Left ventricle myocardium superior (tissue), 1 donor: ENCODE measurements around the gene CAMK2A. TPM values are rescaled to one million over a fixed set of nuclear protein-coding genes. Genes with fewer than 3 reads are reported as not detected.

Experiments used
- ATAC-seq: fragments of 200-7000 bp; cut with Tn5 transposase; one replicate; pipeline ENCODE4 v1.9.1; 2020; ENCODE audit warnings: mild to moderate bottlenecking, moderate library complexity
- DNase-seq: peaks from one replicate; pipeline ENCODE4 v3.0.0-alpha.2; 2020
- intact Hi-C: fragments of 100-400 bp; cut with micrococcal nuclease; formaldehyde crosslinking; loops from one replicate; pipeline ENCODE4 v1.11.0; 2022
- total RNA-seq: library from RNA; stranded (reverse); fragmentation: NEBNext Ultra II Directional; extraction: Animal tissue kit (Norgen Biotek cat#: 25700); gene quantifications from one replicate; pipeline ENCODE4 v1.2.1, GENCODE V29; 2021
- donor health status: DM: no; HTN: yes; CAD: no; lungs with severe emphysema.

Gene CAMK2A
- total RNA-seq, 1 donor from 2014 or later, result 16.6 TPM

DNA sequence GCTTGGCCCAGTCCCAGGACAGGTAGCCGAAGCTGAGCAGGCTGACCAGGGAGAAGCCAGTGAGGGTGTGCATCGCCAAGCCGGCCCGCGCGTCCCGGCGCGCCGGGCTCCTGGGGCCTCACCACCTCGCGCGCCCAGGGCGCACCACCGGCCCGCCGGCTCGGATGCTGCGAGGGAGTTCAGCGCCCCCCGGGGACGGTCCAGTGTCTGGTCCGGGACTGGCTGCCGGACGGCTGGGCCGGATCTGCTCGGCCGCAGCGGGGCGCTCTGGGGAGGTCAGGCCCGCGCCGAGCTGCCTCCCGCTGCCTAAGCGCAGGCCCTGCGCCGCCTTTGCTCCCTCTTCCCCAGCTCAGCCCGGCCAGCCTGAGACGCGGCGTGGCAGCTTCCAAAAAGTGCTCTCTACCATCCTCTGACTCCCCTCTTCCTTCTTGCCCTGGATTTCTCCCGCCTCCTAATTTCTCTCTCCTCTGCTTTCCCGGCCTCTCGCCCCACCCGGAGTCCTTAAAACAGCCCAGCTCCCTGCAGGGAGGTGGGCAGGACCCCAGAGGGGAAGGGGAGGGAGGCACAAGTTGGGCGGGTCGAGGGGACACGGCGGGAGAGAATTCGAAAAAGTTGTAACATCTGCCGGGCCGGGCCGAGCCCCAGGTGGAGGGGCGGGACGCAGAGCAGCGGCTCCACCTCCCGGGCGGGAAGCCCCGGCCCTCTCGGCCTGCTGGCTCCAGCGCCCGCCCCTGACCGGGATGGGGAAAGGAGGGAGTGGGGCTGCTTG lies 12.9 kb upstream of the CAMK2A start, which contains the start of gene ARSI:
TSS of gene ARSI (minus strand) at position 605 of the 769 bp plus-strand sequence. CDS start at position 73, 532 bp downstream.
- peak; percentile 82 for ATAC-seq
- intact Hi-C loops, result no loop called here
- DNase-seq, result peak; percentile 64

DNA sequence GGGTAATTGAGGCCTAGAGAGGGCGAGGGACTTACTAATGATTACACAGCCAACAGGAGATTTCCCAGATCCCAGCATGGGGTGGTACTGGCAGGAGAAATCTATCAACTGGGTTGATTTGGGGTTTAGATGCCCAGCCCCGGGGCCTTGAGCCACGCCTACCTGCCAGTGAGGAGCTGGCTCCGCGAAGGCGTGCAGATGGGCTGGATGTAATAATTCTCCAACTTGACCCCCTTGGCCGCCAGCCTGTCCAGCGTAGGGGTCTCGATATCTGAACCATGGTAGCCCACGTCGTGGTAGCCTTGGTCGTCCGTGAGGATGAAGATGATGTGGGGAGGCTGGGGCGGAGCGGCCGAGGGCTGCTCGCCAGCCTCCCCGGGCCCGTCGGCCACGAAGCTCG lies 12.3 kb upstream of the CAMK2A start:
- DNase-seq (no peak), ATAC-seq (no peak)
- intact Hi-C loops, result no loop called here

GRCh38 chr5:150301170-150301505 lies 11.6 kb upstream of the CAMK2A start:
- ATAC-seq (no peak), DNase-seq (no peak)
- intact Hi-C loops, result no loop called here

DNA sequence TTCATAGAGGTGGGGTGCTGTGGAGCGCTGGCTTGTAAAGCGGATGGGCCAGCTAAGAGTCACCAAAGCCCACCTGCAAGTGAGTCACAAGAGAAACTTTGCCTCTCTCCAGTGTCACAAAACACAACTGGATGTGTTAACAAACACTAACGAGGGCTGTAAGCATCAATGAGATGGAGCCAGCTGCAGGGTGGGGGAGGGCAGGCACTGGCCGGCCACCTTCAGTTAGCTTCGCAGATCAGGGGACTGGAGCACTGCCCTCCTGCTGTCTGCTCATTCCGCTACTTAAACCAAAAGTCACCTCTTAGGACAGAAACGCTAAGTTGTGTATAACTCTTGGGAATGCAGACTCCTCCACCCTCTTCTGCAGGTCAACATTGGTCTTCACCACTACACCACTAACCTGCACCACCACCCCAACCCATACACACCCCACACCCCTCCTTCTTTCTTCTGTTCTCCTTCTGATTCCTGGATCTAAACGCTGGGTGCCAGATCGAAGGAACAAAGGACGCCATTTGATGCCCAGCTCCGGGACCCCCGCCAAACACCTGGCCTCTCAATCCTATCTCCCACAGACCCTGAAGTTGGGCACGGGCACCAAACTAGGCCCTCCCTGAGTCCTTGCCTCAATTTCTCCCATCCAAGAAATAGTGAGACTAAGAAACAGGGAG lies 11.1 kb upstream of the CAMK2A start:
- no peak for ATAC-seq
- intact Hi-C loops, result no loop called here
- no peak for DNase-seq

- DNase-seq, result no peak
- no peak for ATAC-seq
Observed at GRCh38 chr5:150299571-150300327, 10.2 kb upstream of the CAMK2A start.

DNA sequence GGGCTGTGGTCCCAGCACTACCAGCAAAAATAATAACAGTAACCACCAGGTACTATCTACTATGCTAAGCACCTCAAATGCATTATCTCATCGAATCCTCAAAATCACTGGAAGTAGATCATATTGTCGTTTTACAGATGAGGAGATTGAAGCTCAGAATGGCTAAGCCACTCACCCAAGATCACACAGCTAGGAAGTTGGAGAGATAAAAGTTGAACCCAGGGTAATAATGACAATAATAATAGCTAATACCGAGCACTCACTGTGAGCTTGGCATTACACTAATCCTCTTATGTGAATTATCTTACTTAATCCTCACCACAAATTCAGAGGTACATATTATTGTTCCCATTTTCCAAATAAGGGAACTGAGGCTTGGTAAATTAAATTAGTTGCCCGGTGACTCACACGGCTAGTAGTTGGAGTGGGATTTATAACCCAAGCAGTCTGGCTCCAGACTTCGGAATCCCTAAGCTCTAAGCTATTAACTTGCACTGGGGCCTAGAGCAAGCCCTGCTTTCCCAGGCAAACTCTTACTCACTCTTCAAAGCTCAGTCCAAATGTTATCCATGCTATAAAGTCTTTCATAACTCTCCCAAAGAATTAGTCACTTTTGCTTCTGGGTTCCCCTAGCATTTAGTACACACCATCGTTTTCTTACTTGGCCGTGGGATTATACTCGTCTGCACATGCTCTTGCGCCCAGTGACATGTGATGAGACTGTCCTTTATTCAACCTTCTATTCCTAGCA lies 9.3 kb upstream of the CAMK2A start:
- ATAC-seq, result peak; percentile 35
- no peak for DNase-seq
- intact Hi-C loops, result no loop called here

More at GRCh38 chr5:150299571-150300327, 10.2 kb upstream of the CAMK2A start:
- intact Hi-C loops, result no loop called here

DNA sequence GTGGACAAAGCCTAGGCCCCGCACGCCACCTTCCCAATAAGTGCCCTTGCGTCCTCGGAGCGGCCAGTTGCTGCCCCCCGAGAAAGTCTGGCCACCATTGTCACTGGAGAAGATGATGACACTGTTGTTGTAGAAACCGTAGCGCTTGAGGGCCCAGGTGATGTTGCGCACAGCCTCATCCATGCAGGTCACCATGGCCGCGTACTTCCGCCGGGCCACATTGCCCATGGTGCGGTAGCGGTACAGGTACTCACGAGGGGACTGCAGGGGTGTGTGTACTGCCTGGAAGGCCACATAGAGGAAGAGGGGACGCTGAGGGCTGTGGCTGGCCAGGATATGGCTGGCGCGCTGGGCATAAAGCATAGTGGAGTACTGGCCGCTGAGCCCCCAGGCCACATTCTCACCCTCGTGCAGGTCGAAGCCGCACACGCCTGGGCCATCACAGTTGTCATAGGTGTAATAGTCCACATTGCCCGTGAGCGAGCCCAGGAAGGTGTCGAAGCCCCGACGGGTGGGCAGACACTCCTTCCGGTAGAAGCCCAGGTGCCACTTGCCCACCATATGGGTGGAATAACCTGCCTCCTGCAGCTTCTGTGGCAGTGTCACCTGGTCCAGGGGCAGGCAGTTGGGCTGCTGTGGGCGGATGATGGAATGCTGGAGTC lies 8.5 kb upstream of the CAMK2A start:
- intact Hi-C loops, result no loop called here
- ATAC-seq (no peak), DNase-seq (no peak)

- DNase-seq (no peak), ATAC-seq (no peak)
- intact Hi-C loops, result no loop called here
Observed at GRCh38 chr5:150297236-150297890, 7.8 kb upstream of the CAMK2A start.

- no peak for DNase-seq
- intact Hi-C loops, result no loop called here
- no peak for ATAC-seq
Observed at GRCh38 chr5:150296496-150296895, 6.9 kb upstream of the CAMK2A start.

GRCh38 chr5:150295741-150296486 lies 6.3 kb upstream of the CAMK2A start:
- intact Hi-C loops, result no loop called here
- ATAC-seq (no peak), DNase-seq (no peak)

GRCh38 chr5:150295172-150295634 lies 5.6 kb upstream of the CAMK2A start:
- DNase-seq (peak; percentile 55), ATAC-seq (peak; percentile 55)
- intact Hi-C loops, result no loop called here

- ATAC-seq, result no peak
- intact Hi-C loops, result no loop called here
- no peak for DNase-seq
Observed at GRCh38 chr5:150294551-150295071, 5.0 kb upstream of the CAMK2A start.

DNA sequence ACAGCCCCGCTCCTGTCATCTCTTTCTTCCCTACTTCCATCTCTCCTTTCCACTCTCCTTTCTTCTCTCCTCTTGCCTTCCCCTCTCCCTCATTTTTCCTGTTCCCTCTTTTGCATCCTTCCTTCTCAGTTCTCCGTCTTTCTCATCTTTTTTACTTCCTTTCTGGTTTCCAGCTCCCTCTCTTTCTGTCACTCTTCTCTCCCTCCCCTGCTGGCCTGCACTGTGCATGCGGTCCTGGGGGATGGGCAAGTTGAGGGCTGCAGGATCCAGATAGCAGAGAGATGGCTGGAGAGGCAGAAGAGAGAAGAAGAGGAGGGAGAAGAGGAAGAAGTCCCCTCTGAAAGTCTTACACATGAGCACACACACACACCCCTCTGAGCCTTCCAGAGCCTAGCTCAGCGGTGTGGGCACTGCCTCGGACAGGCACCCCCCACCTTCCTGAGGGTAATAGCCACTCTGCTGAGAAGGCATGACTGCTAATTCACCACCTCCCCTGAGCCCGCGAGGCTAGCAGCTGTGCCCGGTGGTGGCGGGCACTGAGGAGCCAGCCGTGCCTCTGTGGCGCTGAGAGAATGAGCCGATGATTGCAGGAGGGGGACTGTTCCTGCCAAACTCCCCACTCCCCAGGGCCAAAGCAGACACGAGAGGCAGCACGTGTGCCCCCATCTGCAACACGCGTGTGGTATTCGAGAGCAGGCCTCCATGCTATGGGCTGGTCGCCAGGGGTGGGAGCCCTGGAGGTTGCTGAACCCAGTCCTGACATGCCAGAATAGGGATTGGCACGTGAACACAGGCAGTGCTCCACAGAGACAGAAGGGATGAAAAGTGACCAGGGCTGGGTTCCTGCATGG lies 3.7 kb upstream of the CAMK2A start:
- intact Hi-C loops, result no loop called here
- ATAC-seq (no peak), DNase-seq (no peak)

- DNase-seq (no peak), ATAC-seq (no peak)
- intact Hi-C loops, result no loop called here
Observed at GRCh38 chr5:150291388-150292385, 2.1 kb upstream of the CAMK2A start.

DNA sequence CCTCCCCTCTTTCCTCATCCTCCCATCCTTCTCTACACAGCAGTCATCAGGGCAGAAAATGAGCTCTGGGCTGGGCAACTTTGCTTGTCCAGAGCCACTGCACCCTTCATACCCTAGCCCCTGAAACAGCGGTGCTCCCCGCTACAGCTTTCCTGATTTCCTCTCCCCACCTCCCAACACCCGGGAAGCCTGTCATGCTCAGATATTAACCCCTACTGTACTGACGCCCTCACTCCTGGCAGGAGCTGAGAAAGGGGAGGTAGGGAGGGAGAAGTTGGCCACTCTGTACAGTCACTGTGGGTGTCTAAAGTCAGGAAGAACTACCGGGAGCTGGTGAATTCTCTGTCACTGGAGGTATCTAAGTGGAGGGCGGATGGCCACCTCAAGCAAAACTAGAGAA lies 782 bp downstream of the CAMK2A start:
- no peak for DNase-seq
- no peak for ATAC-seq
- intact Hi-C loops, result no loop called here
